Posterior vena cava (tissue), 2 donors: ENCODE results near the gene GPC3. TPM values are rescaled to one million over a fixed set of nuclear protein-coding genes. Genes with fewer than 3 reads are reported as not detected.

Experiments used
- DNase-seq: peaks from one replicate; pipeline ENCODE4 v3.0.0-alpha.2; 2020; ENCODE audit warnings: low spot score
- intact Hi-C, 2 donors: fragments of 100-400 bp; cut with DNase I; formaldehyde crosslinking; loops; one replicate each; pipeline versions ENCODE4 v1.14.1 to v1.14.2; 2022 to 2023
- total RNA-seq, 2 donors: library from RNA; stranded (reverse); fragmentation: NEBNext Ultra II Directional; extraction: Animal tissue kit (Norgen Biotek cat#: 25700); gene quantifications; one replicate each; pipeline ENCODE4 v1.2.1, GENCODE V29; 2021
- donor health status: DM: yes; HTN: yes; CAD: no.
- donor health status: DM: yes; HTN: yes; CAD: no.

GPC3 gene
- total RNA-seq, 2 donors from 2014 or later: 11.3 to 13.5 TPM

GRCh38 chrX:133607419-133608348 is 377.7 kb downstream of the GPC3 start:
- DNase-seq: no peak
- intact Hi-C loops: no loop called here

- DNase-seq: no peak
- intact Hi-C loops: no loop called here
These were observed 378.4 kb downstream of the GPC3 start for GRCh38 chrX:133606990-133607389.

- intact Hi-C loops: no loop called here
- DNase-seq: no peak
These were observed 380.6 kb downstream of the GPC3 start for GRCh38 chrX:133604801-133605200.

- no peak for DNase-seq
- intact Hi-C loops: no loop called here
These were observed 382.5 kb downstream of the GPC3 start for GRCh38 chrX:133602881-133603280.

- intact Hi-C loops: no loop called here
- DNase-seq: no peak
These were observed 384.3 kb downstream of the GPC3 start for GRCh38 chrX:133601116-133601515.

- intact Hi-C loops: no loop called here
- no peak for DNase-seq
These were observed 384.9 kb downstream of the GPC3 start for GRCh38 chrX:133600536-133600935.

GRCh38 chrX:133598601-133599335 is 386.6 kb downstream of the GPC3 start:
- no peak for DNase-seq
- intact Hi-C loops: no loop called here

- intact Hi-C loops: no loop called here
- DNase-seq: no peak
These were observed 391.2 kb downstream of the GPC3 start for GRCh38 chrX:133594156-133594555.

GRCh38 chrX:133593531-133593930 is 391.9 kb downstream of the GPC3 start:
- DNase-seq: no peak
- intact Hi-C loops: no loop called here

- DNase-seq: no peak
- intact Hi-C loops: no loop called here
These were observed 394.5 kb downstream of the GPC3 start for GRCh38 chrX:133590703-133591505.

- no peak for DNase-seq
- intact Hi-C loops: no loop called here
These were observed 396.6 kb downstream of the GPC3 start for GRCh38 chrX:133588827-133589226.

- DNase-seq: no peak
- intact Hi-C loops: no loop called here
These were observed 397.6 kb downstream of the GPC3 start for GRCh38 chrX:133587818-133588217.

GRCh38 chrX:133587071-133587470 is 398.3 kb downstream of the GPC3 start:
- intact Hi-C loops: no loop called here
- no peak for DNase-seq

- DNase-seq: no peak
- intact Hi-C loops: no loop called here
These were observed 399.0 kb downstream of the GPC3 start for GRCh38 chrX:133586443-133586842.

- intact Hi-C loops: no loop called here
- no peak for DNase-seq
These were observed 401.6 kb downstream of the GPC3 start for GRCh38 chrX:133583825-133584224.

GRCh38 chrX:133580625-133581024 is 404.8 kb downstream of the GPC3 start:
- DNase-seq: no peak
- intact Hi-C loops: no loop called here

GRCh38 chrX:133579631-133580030 is 405.8 kb downstream of the GPC3 start:
- intact Hi-C loops: no loop called here
- no peak for DNase-seq

- DNase-seq: no peak
- intact Hi-C loops: no loop called here
These were observed 408.5 kb downstream of the GPC3 start for GRCh38 chrX:133576876-133577275.

- no peak for DNase-seq
- intact Hi-C loops: no loop called here
These were observed 409.8 kb downstream of the GPC3 start for GRCh38 chrX:133575501-133576136.
